Motor neuron (in vitro differentiated cells): ENCODE data around the gene PDE6H. TPM values are rescaled to one million over a fixed set of nuclear protein-coding genes. Genes with fewer than 3 reads are reported as not detected.

Source experiments
- ATAC-seq, 8 experiments: fragments of 200-7000 bp; cut with Tn5 transposase; replicated peaks in 6 of 8; 2 replicates each; pipeline ENCODE4 v1.8.0; 2021; ENCODE audit warnings: mild to moderate bottlenecking in 8 of 8, moderate library complexity in 8 of 8
- H3K27ac ChIP-seq, 2 donors: fragments of 250-450 bp; sonication (Bioruptor Pico); 2 replicates each; pipeline ENCODE4 v1.9.0; 2021; ENCODE audit warnings: antibody characterized with exemption in 2 of 2, mild to moderate bottlenecking in 2 of 2, moderate library complexity in 1 of 2
- H3K4me1 ChIP-seq, 2 donors: fragments of 250-450 bp; sonication (Bioruptor Pico); replicated peaks in 1 of 2; 2 replicates each; pipeline ENCODE4 v1.6.1; 2021; ENCODE audit warnings: antibody characterized with exemption in 2 of 2, mild to moderate bottlenecking in 2 of 2, moderate library complexity in 1 of 2
- H3K4me3 ChIP-seq, 5 donors: fragments of 250-450 bp; sonication (Bioruptor Pico); 2 replicates each; pipeline ENCODE4 v1.9.0; 2021; ENCODE audit warnings: antibody characterized with exemption in 5 of 5, mild to moderate bottlenecking in 5 of 5, moderate library complexity in 4 of 5
- WGBS, 10 experiments: fragments of 450-650 bp; shearing (Covaris generic); methylation state at CpG; one replicate each; pipeline ENCODE4 v1.0.0; 2022; 5-methylcytosine and 5-hydroxymethylcytosine counted together
- in situ Hi-C, 9 experiments: fragments of 400-800 bp; cut with MboI; loops; one replicate each; pipeline ENCODE4 v1.15.0; 2021; ENCODE audit warnings: low sequenced_read_pairs in 9 of 9, low pct_unique_long_range_greater_than_20kb in 2 of 9; ENCODE audit not compliant: unreplicated experiment in 9 of 9
- total RNA-seq, 8 experiments: library from RNA; unstranded; fragments of 300-600 nt; gene quantifications; 2 replicates each; pipeline versions ENCODE4 v1.2.3 to v1.2.4, GENCODE V29; 2022

PDE6H gene
- total RNA-seq, 8 experiments from 2014 or later = not detected

DNA sequence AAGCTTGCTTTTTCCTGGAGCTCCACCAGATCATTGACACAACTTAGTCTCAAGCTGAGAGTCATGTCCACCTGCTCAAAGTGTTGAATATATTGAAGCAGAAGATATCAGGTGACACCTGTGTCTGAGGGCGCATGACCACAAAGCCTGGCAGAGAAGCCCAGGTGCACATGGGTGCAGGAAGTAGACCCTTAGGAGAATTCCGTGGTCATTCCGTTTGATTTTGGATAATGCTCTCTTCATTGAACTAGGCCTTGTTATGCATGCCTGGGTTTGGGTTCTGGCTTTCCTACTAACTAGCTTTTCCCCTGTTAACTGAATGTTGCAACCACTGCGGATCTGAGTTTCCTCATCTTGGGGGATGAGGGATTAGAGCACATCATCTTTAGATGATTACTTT is 18.6 kb upstream of the PDE6H start:
- H3K27ac ChIP-seq = no peak overlapping the region
- in situ Hi-C loops = no loop called here
- H3K4me1 ChIP-seq = peaks cover 0 to 4% of the 10 kb centered on the region in 2 donors
- H3K4me3 ChIP-seq = no peak overlapping the region
- ATAC-seq = no peak
- WGBS, 10 experiments = 40 to 100% (median 90%) methylated on average over 1 to 4 of the region's 4 CpGs; no CpG with 5 or more reads in 4 of the 10 experiments

- WGBS, 10 experiments = 71 to 89% (median 79%) methylated on average over 1 to 9 of the region's 9 CpGs; no CpG with 5 or more reads in 2 of the 10 experiments
- Histone ChIP-seq H3K4me3 (no peak overlapping the region), H3K4me1 (no peaks in the 10 kb centered on the region), H3K27ac (no peak overlapping the region)
- peak in 3 of 8 experiments; percentile 6 to 56 (median 22) for ATAC-seq
- in situ Hi-C loops = no loop called here
Observed at GRCh38 chr12:14956024-14956891, 16.6 kb upstream of the PDE6H start.

DNA sequence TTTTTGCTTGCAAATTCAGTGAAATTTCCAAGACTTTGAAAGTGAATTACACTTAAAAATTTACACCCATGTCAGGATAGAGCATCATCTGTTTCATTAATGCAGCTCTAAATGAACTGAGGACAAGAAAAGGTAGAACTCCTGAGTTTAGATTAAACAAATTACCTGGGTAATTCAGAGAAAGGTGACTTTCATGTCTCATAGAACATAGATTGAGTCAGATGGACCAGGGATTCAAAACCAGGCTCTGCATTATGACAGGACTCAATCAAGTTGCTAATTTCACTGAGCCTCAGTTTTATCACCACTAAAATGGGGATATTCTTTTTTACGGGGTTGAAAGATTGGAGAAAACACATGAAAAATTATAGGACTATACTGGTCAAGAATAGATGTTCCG is 15.9 kb upstream of the PDE6H start:
- in situ Hi-C loops = no loop called here
- no peaks in the 10 kb centered on the region for H3K4me1 ChIP-seq
- no peak overlapping the region for H3K27ac ChIP-seq
- WGBS, 10 experiments = 78 to 100% (median 93%) methylated on average over 1 to 2 of the region's 2 CpGs
- ATAC-seq = no peak
- no peak overlapping the region for H3K4me3 ChIP-seq

DNA sequence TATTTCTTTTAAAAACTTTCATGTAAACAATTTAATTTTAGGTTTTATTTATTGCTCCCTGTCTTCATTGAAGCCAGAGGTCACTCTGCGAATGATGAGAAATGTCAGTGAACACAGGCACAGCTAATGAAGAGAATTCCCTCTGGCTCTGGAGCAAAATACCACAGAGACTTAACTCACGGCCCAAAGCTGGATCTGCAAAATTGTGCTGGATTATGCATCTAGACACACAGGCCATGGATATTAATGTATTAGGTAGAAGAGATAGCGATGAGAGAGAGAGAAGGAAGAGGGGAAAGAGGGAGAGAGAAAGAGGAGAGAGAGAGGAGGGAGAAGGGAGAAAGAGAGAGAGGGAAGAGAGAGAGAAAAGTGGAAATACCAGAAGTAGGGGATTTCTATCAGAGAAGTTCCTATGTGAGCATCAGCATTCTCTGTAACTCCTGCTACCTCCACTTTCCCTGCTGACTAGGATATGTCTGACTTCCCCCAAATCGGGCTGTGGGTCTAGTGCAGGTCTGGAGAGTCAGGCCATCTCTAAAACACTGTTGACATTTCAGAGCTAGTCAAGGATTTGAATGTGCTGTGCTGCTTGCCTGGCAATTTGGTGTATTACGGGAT is 15.2 kb upstream of the PDE6H start:
- no peak overlapping the region for H3K27ac ChIP-seq
- H3K4me1 ChIP-seq = no peaks in the 10 kb centered on the region
- 63 to 100% (median 84%) methylated on average over 1 to 5 of the region's 5 CpGs for WGBS, 10 experiments
- no peak overlapping the region for H3K4me3 ChIP-seq
- no peak for ATAC-seq
- in situ Hi-C loops = no loop called here

- Histone ChIP-seq H3K4me3 (no peak overlapping the region), H3K27ac (no peak overlapping the region), H3K4me1 (no peaks in the 10 kb centered on the region)
- ATAC-seq = no peak
- WGBS, 10 experiments = 71 to 98% (median 85%) methylated on average over 2 to 11 of the region's 11 CpGs; no CpG with 5 or more reads in 1 of the 10 experiments
- in situ Hi-C loops = no loop called here
Observed at GRCh38 chr12:14958361-14959125, 14.3 kb upstream of the PDE6H start.

DNA sequence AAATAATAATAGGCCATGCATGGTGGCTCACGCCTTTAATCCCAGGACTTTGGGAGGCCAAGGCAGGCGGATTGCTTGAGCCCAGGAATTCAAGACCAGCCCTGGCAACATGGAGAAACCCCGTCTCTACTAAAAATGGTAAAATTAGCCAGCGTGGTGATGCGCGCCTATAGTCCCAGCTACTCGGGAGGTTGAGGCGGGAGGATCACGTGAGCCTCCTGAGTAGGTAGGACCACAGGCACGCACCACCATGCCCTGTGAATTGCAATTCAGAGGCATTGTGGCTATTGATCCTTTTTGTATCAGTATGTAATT is 13.8 kb upstream of the PDE6H start:
- H3K4me1 ChIP-seq = no peaks in the 10 kb centered on the region
- WGBS, 10 experiments = 87 to 94% (median 88%) methylated on average over 3 to 9 of the region's 10 CpGs; no CpG with 5 or more reads in 5 of the 10 experiments
- no peak overlapping the region for H3K27ac ChIP-seq
- H3K4me3 ChIP-seq = no peak overlapping the region
- in situ Hi-C loops = no loop called here
- ATAC-seq = no peak

DNA sequence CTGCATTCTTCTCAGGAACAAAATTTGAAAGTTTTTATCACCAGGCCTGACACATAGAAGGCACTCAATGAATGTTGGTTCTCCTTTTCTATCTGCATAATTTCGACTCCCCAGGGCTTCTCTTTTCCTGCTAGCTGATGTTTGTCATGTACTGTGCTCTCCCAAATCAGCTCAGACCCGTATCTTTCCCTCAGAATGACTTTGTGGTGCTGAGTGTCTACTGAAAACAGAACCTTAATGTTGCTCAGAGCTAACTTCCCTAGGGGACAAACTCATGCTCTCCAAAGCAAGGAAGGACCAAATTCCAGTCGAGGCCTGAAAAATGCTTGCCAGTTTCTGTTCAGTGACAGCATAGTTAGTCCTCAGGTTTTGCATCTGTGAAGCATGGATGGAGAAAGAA is 13.4 kb upstream of the PDE6H start:
- H3K4me3 ChIP-seq = no peak overlapping the region
- H3K4me1 ChIP-seq = no peaks in the 10 kb centered on the region
- no peak for ATAC-seq
- WGBS, 10 experiments = 0 to 100% (median 76%) methylated on average over 1 to 3 of the region's 3 CpGs; no CpG with 5 or more reads in 2 of the 10 experiments
- in situ Hi-C loops = no loop called here
- no peak overlapping the region for H3K27ac ChIP-seq

GRCh38 chr12:14959916-14960496 is 12.8 kb upstream of the PDE6H start:
- Histone ChIP-seq H3K27ac (no peak overlapping the region), H3K4me3 (no peak overlapping the region), H3K4me1 (no peaks in the 10 kb centered on the region)
- WGBS, 10 experiments = 60 to 100% (median 93%) methylated on average over 1 to 3 of the region's 4 CpGs; no CpG with 5 or more reads in 2 of the 10 experiments
- in situ Hi-C loops = no loop called here
- no peak for ATAC-seq

DNA sequence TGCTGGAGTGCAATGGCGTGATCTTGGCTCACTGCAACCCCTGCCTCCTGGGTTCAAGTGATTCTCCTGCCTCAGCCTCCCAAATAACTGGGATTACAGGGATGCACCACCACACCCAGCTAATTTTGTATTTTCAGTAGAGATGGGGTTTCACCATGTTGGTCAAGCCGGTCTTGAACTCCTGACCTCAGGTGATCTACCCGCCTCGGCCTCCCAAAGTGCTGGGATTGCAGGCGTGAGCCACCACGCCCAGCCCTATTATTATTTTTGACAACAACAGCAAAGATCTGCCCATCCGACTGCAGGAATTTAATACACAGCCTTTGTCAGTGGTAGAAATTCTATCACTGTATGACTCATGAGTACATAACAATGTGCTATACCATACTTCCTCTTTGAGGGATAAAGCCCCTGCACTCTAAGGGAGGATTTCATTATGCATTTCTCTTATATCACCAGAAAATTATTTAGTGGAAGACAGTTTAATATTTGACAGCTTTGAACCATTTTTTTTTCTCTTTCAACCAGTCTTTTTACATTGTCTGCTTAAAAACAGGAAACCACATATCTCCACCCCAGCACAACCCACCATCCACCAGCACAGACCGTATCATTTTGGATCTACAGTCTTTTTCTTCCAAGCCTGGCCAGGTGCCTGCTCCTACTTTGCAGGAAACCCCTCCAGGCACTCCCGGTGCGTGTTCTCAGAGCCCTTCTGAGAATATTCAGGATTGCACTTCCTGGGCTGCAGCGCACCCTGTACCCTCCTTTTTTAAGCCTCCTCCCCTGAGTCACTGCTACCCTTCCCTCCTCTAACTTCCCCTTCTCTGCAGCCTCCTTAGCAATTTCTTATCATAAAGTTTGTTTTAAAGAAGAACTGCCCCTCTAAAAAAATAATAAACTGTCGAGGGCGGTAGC is 12.0 kb upstream of the PDE6H start:
- 0 to 100% (median 78%) methylated on average over 1 to 11 of the region's 13 CpGs for WGBS, 10 experiments
- Histone ChIP-seq H3K4me1 (no peaks in the 10 kb centered on the region), H3K27ac (no peak overlapping the region), H3K4me3 (no peak overlapping the region)
- in situ Hi-C loops = no loop called here
- peak in 3 of 8 experiments; percentile 72 to 91 (median 79) for ATAC-seq

GRCh38 chr12:14961466-14962152 is 11.2 kb upstream of the PDE6H start, which contains the start of gene ARHGDIB:
TSS of gene ARHGDIB (minus strand) at chr12:14961601. CDS start at chr12:14950712, 10,889 bp downstream.
- H3K4me1 ChIP-seq = no peaks in the 10 kb centered on the region
- H3K27ac ChIP-seq = no peak within 1 kb of the TSS
- in situ Hi-C loops = no loop called here
- no peak within 1 kb of the TSS for H3K4me3 ChIP-seq
- ATAC-seq = peak in 3 of 8 experiments; percentile 14 to 51 (median 18)
- 22 to 100% (median 83%) methylated on average over 2 to 12 of the region's 14 CpGs for WGBS, 10 experiments

DNA sequence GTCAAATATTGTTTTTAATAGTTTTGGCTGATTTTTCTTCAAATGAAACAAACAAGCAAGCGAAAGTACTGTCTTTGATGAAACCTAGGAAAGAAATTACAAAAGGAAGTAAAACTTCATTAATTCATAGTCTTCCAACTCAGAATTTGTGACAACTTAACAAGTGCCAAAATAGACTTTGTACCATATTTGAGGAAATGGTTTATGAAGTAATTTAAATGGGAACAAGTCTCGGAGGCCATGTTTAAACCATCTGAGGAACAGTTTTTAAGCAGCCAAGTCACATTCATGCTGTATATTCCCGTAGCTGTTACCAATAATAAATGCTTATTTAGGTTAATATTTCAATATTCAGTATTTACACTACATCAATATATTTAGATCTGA is 10.7 kb upstream of the PDE6H start:
- no peak for ATAC-seq
- no peak overlapping the region for H3K27ac ChIP-seq
- H3K4me1 ChIP-seq = no peaks in the 10 kb centered on the region
- no peak overlapping the region for H3K4me3 ChIP-seq
- in situ Hi-C loops = no loop called here
- 9 to 100% (median 86%) methylated on average over 1 to 3 of the region's 3 CpGs; no CpG with 5 or more reads in 1 of the 10 experiments for WGBS, 10 experiments

GRCh38 chr12:14962797-14963196 is 10.0 kb upstream of the PDE6H start:
- 60 to 100% (median 100%) methylated on average over 1 to 3 of the region's 3 CpGs; no CpG with 5 or more reads in 1 of the 10 experiments for WGBS, 10 experiments
- H3K4me1 ChIP-seq = no peaks in the 10 kb centered on the region
- in situ Hi-C loops = no loop called here
- no peak overlapping the region for H3K4me3 ChIP-seq
- H3K27ac ChIP-seq = no peak overlapping the region
- no peak for ATAC-seq
